Fibroblast of skin of right quadriceps (primary cell): ENCODE results near the gene LRRTM4.
"Not testable (repeated sequence)": the region's sequence is repeated elsewhere in the genome, so short reads cannot be mapped to it uniquely, and the experiment has no call there.

Experiments
- DNase-seq: peaks from one replicate; pipeline ENCODE4 v3.0.0-alpha.2; 2013

The LRRTM4 gene

DNA sequence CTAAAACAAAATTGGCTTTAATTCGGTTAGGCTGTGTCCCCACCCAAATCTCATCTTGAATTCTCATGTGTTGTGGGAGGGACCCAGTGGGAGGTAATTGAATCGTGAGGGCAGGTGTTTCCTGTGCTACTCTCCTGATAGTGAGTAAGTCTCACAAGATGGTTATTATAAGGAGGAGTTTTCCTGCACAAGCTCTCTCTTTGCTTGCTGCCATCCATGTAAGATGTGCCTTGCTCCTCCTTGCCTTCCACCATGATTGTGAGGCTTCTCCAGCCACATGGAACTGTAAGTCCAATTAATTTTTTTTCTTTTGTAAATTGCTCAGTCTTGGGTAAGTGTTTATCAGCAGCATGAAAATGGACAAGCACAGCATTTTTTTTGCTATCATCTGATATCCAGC lies 476.7 kb downstream of the LRRTM4 start:
- DNase-seq: not testable (repeated sequence)

DNA sequence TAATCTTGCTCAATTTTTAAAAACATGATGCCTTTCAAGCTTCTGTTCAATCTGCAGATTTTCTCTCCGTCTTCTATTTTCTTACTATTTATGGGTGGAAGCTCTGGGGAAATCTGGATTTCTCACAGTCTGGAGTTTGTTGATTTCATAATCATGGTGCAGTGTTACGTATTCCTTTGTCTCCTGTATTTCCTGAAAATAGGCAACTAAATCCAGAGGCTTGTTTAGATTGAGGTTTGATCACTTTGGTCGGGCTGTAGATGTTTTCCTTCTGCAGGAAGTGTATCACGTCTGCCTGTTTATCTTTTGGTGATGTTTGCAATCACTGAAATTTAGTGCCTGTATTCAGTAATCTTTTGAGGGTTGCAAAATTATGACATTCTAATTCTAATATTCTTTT lies 487.7 kb downstream of the LRRTM4 start:
- no peak for DNase-seq

DNA sequence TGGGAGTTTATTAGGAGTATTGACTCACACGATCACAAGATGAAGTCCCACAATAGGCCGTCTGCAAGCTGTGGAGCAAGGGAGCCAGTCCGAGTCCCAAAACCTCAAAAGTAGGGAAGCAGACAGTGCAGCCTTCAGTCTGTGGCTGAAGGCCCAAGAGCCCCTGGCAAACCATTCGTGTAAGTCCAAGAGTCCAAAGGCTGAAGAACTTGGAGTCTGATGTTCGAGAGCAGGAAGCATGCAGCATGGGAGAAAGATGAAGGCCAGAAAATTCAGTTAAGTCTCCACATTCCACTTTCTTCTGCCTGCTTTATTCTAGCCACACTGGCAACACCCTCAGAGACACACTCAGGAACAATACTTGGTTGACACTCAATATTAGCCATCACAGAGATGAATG lies 492.9 kb downstream of the LRRTM4 start:
- DNase-seq: not testable (repeated sequence)

DNA sequence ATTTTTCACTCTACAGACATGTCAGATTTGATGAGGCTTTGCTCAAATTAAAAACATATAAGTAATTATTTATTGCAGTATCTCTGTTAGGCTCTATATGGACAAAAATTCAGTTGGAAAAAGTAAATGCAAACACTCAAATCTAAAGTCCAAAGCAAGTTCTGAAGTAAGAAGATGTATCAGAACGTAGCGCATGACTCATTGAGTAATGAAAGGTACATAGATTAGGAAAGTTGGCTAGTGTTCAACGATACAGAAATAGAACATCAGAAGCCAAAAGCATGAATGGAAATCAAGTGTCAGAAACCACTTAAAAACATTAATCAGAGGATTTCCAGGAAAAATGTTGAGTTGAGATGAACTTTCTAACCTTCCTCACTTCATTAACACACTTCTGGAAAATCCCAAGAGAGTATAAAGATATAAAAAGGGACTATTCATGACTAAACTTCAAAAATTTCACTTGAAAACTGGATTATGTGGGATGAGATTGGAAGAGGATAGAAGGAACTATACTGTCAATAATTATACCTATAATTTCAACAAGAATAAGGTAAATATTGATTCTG lies 494.1 kb downstream of the LRRTM4 start:
- no peak for DNase-seq

DNA sequence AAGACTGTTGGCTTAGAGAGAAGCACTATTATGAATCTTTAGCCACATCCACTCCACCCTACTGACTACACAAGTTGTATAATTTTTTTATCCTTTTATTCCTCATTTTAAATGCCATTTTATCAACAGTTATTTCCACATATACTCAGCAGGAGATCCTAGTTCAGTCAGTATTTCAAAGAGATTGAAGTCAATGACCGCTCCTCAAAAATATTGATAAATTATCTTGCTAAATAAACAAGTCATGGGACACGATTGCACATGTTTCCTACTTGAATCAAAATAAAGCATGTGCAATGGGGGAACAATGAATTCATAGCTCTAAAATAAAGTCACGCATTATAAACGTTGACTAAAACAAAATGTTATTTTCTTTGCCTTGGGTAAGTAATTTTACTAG lies 496.5 kb downstream of the LRRTM4 start:
- DNase-seq: no peak

DNA sequence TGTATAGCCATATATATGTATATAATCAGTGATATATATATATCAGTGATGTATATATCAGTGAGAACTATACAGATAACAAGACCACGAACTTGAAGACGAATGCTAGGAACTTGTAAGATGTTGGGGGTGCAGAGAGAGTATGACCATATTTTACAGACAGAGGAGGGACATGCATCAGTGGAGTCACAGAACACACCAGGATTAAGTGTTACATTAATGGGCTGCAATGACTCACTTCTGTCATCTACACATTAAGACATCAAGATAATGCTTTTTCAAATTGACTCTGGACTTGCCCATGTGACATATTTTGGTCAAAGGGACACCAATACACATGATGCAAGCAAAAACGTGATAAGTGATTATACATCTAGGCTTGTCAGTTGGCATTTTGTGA lies 501.0 kb downstream of the LRRTM4 start:
- no peak for DNase-seq

DNA sequence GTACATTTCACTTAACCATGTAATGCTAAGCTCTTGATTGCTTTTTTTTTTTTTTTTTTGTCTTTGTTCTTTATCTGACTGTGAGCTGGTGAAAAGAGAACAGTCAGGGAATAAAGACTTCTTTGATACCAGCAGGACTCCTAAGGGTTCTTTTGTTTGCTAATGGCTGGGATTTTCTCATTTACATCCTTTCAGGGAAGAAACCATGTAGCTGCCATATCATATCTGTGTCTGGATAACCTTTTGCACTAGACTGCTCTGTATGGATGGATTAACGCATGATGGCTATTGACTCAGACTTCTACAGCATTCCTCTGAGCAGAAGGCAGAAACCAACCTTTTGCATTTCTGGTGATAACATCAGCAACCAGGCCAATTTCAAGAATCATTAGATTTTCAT lies 504.0 kb downstream of the LRRTM4 start:
- no peak for DNase-seq

DNA sequence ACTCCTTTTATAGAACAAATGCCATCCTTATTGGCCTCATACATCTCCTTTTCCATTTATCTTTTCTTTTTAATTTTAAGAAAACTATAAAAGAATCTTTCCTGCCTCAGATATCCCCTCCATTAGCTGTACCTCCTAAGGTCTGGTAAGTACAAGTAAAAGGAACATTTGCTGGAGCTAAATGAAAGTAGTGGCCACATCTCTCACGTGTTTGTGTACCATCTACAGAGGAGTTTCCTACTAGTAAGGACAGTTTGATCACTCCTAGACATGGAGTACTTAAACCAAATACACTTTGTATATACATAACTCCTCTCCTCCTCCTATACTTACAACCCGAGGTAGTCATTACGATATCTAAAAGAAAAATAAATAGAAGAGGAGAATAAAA lies 504.8 kb downstream of the LRRTM4 start:
- no peak for DNase-seq

DNA sequence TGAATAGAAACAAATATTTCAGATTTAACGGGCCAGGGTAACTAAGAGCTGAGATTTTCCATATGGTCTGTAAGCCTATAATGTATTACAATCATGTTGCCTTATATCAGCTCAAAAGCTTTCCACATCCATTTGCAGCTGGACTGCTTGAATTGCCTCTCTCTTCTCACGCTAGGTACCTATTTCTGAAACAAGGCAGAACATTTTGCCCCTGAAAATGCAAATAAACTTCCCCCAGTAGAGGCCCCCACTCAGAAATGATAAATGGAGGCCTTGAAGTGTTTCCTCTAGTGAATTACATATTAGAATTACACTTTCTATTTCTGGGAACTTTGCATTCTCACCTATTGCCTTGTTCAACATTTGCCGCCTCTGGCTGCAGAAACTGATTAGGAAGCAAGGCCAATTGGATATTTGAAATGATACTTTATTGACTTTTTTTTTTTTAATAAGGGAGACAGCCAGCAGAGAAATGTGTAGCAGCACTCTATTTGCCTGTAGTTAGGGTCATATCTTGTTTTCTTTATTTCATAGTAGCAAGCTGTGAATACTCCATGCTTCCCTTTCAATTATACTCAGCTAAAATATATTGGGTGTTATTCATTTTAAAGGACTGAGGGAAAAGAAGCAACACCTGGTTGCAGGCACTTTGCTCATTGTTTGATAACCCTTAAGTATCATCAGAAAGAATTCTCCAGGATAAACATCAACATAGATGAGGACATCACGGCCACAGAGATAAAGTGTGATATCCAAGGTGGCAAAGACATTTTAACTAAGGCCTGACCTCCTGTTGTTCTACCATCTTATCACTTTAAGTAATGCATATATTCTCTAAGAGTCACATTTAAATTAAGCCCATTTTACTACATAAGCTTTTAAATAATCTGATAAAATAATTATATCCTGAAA lies 505.5 kb downstream of the LRRTM4 start:
- DNase-seq: no peak

DNA sequence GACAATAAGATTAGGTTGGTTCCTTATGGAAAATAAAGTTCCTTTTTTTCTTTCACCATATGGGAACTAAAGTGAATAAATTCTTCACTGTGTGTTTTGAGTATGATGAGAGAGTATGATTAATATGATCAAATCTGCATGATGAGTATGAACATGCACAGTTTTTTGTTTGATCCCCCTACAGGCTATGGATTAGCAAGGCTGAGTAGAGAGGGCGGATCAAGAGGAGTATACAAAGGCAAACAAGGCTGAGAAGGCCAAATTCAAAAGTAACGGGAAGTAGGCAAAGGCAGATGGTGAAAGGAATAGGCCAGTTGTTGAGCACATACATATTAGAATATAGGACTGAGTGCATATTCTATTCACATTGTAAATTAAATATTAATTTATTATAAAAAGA lies 508.2 kb downstream of the LRRTM4 start:
- no peak for DNase-seq

DNA sequence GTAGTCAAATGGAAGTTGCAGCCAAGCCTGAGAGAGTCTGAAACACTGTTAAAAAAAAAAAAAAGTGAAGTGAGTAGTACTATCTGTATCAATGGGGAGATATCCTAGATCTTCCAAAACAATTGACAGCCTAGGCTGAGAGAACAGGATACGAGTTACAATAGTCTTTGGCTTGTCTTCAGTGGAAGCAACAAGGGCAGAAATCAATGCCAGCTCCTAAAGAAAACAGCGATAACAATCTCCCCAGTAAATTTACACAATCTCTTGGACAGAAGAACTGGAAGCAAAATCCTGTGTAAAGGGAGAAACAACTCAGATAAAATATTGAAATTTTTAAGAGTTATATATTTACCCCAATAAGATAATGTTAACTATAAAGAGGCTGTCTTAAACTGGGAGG lies 508.7 kb downstream of the LRRTM4 start:
- no peak for DNase-seq

DNA sequence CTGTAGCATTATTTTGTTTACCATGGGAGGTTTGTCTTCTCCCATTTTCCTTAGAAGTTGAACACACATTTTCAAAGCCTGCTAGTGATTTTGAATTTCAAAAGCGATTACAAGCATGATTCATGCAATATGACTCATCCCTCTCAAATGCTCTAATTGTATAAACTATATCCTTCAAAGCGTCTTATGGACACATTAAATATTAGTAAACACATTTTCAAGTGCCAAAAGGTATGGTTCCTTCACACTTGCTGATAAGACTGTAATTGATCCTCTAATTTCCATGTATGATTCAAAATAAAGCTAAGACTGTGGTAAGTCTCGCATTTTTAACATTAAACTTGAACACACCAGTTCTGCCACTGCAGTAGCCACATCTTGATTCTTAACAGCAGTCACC lies 512.9 kb downstream of the LRRTM4 start:
- DNase-seq: no peak

DNA sequence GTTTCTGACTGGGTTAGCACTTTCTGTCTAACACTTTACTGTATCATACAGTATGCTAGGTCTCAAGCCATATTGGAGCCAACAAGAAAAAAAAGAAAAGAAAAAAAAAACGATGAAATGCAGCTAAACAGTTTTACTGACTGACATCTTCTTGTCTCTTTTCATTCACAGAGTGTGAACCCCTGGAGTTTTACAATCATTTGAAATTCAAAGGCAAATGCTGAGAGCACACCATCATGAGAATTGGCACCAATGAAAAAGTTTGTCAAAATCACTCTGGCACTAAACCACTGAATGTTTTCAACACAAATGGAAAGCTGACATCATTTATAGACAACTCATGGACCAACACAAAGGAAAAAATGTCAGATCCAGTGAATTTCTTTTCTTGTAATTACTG lies 513.3 kb downstream of the LRRTM4 start:
- DNase-seq: no peak

DNA sequence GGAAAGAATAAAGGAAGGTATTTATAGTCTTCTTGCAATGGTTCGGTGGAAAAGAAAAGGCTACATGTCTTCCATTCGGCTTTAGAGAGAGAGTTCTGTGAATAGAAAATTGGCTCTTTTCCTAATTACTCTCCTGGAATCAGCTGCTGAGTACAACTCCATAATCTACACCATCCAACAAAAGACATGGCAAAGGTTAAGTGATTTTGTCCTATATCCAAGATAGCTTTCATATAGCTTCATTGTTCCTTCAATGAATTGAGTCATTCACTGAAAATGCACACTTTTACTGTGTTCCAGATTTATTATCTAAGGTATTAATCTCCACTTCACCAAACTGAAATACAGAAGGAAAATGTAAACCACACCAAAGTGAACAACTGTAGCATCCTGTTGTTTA lies 514.5 kb downstream of the LRRTM4 start:
- DNase-seq: no peak

DNA sequence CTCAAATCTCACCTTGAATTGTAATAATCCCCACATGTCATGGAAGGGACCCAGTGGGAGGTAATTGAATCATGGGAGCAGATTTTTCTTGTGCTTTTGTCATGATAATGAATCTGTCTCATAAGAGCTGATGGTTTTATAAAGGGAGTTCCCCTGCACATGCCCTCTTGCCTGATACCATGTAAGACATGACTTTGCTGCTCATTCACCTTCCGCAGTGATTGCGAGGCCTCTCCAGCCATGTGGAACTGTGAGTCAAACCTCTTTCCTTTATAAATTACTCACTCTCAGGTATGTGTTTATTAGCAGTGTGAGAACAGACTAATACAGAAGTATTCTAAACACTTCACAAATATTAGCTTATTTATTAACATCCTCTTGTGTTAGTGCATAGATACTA lies 516.7 kb downstream of the LRRTM4 start:
- no peak for DNase-seq

DNA sequence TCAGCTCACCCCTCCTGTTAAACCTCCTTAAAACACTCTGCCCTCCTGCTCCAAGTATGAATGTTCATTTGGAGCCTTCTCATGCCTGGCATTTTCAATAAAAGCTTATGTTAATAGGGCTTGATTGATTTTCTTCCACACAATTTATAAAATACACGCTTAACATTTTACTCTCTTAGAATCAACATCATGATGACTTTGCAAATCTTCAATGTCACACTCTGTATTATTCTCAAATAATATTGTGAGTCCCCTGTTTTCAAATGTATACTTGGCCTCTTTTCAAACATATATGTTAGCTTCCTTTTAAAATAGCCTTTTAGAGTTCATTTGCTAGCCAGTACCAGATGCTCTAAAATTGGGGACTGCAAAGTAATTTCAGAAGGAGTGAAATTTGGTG lies 520.3 kb downstream of the LRRTM4 start:
- no peak for DNase-seq

DNA sequence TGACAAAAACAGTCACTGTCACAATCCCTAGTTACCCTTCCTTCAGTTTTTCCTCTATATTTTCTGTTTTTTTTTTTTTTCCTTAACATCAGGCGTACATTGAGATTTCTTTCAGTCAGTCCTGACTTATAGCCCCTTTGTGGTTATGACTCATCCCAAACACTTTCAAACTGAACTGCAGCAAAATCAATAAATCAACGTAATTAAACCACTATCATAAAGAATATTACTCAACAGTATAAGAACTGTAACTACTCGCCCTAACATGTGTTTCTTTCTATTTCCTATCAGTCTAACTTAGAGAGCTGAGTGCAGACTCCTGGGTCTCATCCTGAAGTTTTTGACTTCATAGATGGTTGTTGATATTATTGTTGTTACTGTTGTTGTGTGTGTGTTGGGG lies 523.5 kb downstream of the LRRTM4 start:
- DNase-seq: peak; percentile 45

DNA sequence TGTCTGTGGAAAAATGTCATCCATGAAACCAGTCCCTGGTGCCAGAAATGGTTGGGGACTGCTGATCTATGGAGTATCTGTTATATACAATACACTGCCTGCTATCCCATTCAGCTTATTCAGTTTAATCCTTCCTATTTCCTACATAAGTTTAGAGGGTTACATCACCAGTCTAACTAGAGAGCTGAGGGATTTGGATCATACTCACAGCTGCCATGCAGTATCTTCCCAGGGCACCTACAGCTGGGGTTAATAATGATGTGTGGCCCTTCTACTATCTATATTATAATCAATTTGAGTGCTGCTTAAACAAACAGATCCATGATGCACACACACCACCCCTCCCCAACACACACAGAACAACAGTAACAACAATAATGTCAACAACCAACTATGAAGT lies 524.0 kb downstream of the LRRTM4 start:
- DNase-seq: no peak

DNA sequence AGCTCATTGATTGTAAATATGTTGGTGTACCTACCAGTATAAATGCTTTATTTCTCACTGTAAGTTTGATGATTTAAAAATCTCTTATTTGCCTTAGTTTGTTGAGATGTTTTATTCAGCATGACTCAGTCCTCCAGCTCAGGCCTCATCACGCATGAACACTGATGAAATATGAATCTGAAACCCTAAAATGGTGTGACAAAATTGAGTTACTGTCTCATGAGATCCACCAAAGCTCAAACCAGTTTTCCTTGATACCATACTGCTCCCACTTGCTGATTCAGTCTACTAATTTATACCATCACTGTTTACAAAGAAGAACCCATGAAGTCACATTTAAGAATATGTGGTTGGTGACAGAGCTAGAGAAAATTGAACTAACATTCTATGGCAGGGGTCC lies 524.9 kb downstream of the LRRTM4 start:
- DNase-seq: no peak

DNA sequence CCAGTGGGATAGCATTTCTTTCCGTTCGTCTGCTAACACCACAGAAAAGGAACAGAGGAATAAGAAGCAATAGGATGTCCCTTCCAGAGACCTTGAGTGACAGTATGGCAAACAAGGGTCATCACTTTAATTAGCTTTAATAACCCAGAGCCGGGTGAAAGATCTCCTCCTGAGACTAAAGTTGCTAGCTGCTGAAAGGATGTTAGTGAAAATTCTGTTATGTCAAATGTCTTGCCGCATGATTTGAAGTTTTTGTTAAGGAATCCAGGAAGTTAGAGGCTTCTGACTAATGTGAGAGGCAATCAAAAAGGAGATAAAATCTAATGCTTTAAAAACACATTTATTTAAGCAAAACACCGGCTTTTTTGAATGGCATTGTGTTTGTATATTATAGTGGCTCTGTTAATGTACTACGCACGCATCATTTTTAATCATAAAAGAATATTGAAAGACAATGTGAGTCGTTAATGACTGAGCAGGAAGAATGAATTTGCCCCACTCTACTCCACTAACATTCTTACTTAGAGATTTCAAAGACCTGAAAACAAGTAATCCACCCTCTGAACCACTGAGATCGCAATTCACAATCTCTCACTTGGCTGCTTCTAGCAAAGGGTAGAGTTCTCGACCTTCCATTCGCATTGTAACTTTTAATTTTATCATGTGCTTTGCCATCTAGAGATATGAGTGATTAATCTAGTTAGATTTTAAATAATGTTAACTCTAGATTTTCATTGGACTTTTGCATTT lies 536.6 kb downstream of the LRRTM4 start:
- DNase-seq: no peak

DNA sequence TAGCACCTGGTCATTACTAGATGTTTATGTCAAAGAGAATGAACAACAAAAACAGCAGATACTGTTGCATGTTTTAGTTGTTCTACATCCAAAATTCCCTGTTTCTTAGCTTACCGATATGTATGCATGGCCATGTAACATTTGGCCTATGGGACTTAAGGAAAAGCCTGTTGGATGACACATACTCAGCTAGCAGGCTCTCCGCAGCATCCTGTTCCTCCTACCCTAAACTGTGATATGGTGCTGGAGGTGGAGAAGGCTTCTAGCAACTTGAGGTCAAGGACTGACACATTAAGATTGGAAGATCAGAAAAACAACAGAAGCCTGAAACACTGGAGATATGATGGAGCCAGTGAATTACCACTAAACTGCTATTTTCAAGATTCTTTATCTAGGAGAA lies 537.8 kb downstream of the LRRTM4 start:
- DNase-seq: no peak

DNA sequence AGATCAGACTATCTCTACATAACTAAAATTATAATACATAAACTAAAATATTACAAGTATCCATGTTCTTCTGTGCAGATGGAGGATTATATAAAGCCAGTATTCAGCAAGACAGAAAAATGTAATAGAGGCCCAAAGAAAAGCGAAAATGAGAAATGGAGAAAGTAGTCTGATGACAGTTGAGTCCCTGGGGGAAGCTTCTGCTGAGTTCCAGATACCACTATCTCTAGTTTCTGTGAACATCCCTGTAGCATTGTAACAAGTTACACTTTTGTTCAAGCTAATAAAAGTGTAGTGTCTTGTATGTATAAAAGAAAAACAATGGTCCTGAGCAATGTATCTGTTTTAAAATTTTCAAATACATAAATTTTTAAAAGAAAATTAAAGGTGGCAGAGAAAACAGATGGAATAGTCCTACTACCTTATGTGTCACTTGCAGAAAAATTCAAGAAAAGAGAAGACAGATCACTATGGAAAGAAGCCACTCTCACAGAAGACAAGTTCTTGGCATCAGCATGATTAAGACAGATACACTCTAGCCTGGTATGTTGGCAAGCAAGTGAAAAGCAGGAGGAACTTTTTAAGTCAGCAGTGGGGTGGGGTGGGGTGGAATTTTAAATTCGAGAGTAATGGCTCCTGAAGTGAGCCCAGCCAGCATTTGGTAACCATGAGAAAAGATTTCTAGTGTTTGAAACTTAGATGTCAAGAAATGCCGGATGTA lies 541.9 kb downstream of the LRRTM4 start:
- no peak for DNase-seq
